HepG2 (cell line): ENCODE results near the gene EIF6. TPM values are rescaled to one million over a fixed set of nuclear protein-coding genes. Genes with fewer than 3 reads are reported as not detected.

Experiments used
- BRCA1 ChIP-seq: sonication (generic); formaldehyde crosslinking; IDR thresholded peaks from 2 replicates; pipeline ENCODE4 v1.4.0; 2020; ENCODE audit warnings: missing genetic modification reagents
- CTCF ChIP-seq: sonication (generic); formaldehyde crosslinking; IDR thresholded peaks from 2 replicates; pipeline ENCODE4 v1.5.0; 2020; ENCODE audit warnings: mild to moderate bottlenecking, missing genetic modification reagents, moderate library complexity
- GFI1 ChIP-seq: sonication (generic); formaldehyde crosslinking; IDR thresholded peaks from 2 replicates; pipeline ENCODE4 v1.5.0; 2020; ENCODE audit warnings: missing genetic modification reagents, mild to moderate bottlenecking, borderline replicate concordance
- IKZF1 ChIP-seq: fragments of 450-650 bp; IDR thresholded peaks from 2 replicates; pipeline ENCODE4 v1.7.1; 2016
- KLF12 ChIP-seq: sonication (generic); formaldehyde crosslinking; IDR thresholded peaks from 2 replicates; pipeline ENCODE4 v1.4.0; 2020; ENCODE audit warnings: missing genetic modification reagents, borderline replicate concordance
- MBNL3 ChIP-seq: fragments of 250-450 bp; sonication (Bioruptor Pico); conservative IDR thresholded peaks from 2 replicates; pipeline ENCODE4 v1.8.0; 2022; ENCODE audit warnings: mild to moderate bottlenecking, inconsistent platforms
- MTF2 ChIP-seq: sonication (generic); formaldehyde crosslinking; IDR thresholded peaks from 2 replicates; pipeline ENCODE4 v1.5.0; 2020; ENCODE audit warnings: missing genetic modification reagents, borderline replicate concordance
- MXD4 ChIP-seq: IDR thresholded peaks from 2 replicates; pipeline ENCODE4 v1.6.1; 2016; ENCODE audit warnings: mild to moderate bottlenecking, missing biosample characterization, missing genetic modification reagents
- RERE ChIP-seq: IDR thresholded peaks from 2 replicates; pipeline ENCODE4 v1.6.1; 2016; ENCODE audit warnings: low read depth, missing genetic modification reagents, missing compliant biosample characterization
- ZFP36L2 ChIP-seq: sonication (generic); formaldehyde crosslinking; IDR thresholded peaks from 2 replicates; pipeline ENCODE4 v1.4.0; 2020; ENCODE audit warnings: missing genetic modification reagents
- polyA plus RNA-seq, 8 experiments: library from polyadenylated mRNA; depleted of rRNA in 3 of 8; stranded (reverse) in 7 of 8; unstranded in 1 of 8; fragments of >200 nt; fragmentation: Illumina TruSeq in 4 of 8; extraction: Trizol in 4 of 8; gene quantifications; 2 replicates each; pipeline versions ENCODE4 v1.2.1 to v1.2.3, GENCODE V29; 2011 to 2016; ENCODE audit warnings: low read depth in 4 of 8, missing spikeins in 1 of 8, mixed read lengths in 1 of 8; ENCODE audit not compliant: insufficient read depth in 1 of 8
- total RNA-seq, 5 experiments: library from RNA; depleted of rRNA; stranded (reverse); fragments of >200 nt; fragmentation: Illumina TruSeq; extraction: Trizol; gene quantifications; 2 replicates each; pipeline ENCODE4 v1.2.3, GENCODE V29; 2016; ENCODE audit warnings: low read depth in 1 of 5
- TF ChIP-seq, protein P1 (sequence below): sonication (generic); formaldehyde crosslinking; IDR thresholded peaks from 2 replicates; pipeline ENCODE4 v1.8.1; 2023; ENCODE audit warnings: mild to moderate bottlenecking, missing genetic modification reagents
- TF ChIP-seq, protein P2 (sequence below): IDR thresholded peaks from 2 replicates; pipeline ENCODE4 v1.6.1; 2012; ENCODE audit warnings: inconsistent platforms
- TF ChIP-seq, protein P3 (sequence below): sonication (generic); formaldehyde crosslinking; IDR thresholded peaks from 2 replicates; pipeline ENCODE4 v1.5.1; 2020; ENCODE audit warnings: mild to moderate bottlenecking, missing genetic modification reagents, moderate library complexity

EIF6 gene
- total and polyA plus RNA-seq, 2 of the 13 experiments (the other 11 are each of a cell fraction or from before 2014, with no cell fraction given): 462 to 466 TPM

DNA sequence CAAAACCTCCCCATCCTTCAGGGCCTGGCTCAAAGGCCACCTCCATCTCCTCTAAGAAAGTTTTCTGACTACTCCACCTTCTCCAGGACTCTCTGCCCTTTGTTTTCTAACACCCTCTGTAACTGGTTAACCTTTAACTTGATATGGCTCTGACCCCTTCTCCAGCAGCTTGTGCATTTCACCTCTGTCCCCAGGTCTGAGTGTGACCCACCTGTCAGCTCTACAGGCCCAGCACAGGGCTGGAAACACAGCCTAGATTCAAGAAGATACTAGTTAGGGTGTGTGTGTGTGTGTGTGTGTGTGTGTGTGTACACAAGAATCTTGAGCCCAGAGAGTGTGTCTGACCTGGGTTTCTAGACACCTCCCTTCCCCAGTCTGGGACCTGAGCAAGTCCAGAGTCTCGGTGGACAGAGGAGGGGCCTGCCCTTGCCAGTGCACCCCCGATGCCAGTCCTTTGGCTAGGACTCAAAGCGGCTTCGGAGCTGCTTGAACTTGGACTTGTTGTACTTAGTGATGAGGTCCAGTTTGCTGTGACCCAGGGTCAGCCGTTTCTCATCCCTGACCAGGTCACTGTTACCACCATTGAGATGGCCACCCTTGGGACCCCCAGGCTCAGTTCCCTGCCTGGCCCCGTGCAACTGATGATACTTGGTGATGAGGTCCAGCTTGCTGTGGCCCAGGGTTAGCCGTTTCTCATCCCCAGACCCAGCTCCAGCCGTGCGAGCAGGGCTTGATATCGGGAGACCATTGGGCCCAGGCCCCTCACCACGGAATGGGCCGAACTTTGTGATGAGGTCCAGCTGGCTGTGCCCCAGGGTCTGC lies 1.7 kb upstream of the EIF6 start (continued):
- TF ChIP-seq RERE (CRISPR knock-in tag): no peak
- TF ChIP-seq IKZF1: no peak
- no peak for TF ChIP-seq MBNL3 (CRISPR knock-in tag)
- peak; percentile 40; the same call in 1 of the 2 replicates for TF ChIP-seq GFI1 (CRISPR knock-in tag)
- 0 out of 2 replicates have a peak, but pooled peaks have one; percentile 26 for TF ChIP-seq CTCF
- TF ChIP-seq MXD4 (CRISPR knock-in tag): no peak
- TF ChIP-seq, protein P1, sequence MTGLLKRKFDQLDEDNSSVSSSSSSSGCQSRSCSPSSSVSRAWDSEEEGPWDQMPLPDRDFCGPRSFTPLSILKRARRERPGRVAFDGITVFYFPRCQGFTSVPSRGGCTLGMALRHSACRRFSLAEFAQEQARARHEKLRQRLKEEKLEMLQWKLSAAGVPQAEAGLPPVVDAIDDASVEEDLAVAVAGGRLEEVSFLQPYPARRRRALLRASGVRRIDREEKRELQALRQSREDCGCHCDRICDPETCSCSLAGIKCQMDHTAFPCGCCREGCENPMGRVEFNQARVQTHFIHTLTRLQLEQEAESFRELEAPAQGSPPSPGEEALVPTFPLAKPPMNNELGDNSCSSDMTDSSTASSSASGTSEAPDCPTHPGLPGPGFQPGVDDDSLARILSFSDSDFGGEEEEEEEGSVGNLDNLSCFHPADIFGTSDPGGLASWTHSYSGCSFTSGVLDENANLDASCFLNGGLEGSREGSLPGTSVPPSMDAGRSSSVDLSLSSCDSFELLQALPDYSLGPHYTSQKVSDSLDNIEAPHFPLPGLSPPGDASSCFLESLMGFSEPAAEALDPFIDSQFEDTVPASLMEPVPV: peak; percentile 80; the same call in 1 of the 2 replicates
- no peak for TF ChIP-seq ZFP36L2
- TF ChIP-seq, protein P2, sequence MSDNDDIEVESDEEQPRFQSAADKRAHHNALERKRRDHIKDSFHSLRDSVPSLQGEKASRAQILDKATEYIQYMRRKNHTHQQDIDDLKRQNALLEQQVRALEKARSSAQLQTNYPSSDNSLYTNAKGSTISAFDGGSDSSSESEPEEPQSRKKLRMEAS: peak; percentile 65; the same call in 1 of the 2 replicates
- no peak for TF ChIP-seq BRCA1
- TF ChIP-seq, protein P3, sequence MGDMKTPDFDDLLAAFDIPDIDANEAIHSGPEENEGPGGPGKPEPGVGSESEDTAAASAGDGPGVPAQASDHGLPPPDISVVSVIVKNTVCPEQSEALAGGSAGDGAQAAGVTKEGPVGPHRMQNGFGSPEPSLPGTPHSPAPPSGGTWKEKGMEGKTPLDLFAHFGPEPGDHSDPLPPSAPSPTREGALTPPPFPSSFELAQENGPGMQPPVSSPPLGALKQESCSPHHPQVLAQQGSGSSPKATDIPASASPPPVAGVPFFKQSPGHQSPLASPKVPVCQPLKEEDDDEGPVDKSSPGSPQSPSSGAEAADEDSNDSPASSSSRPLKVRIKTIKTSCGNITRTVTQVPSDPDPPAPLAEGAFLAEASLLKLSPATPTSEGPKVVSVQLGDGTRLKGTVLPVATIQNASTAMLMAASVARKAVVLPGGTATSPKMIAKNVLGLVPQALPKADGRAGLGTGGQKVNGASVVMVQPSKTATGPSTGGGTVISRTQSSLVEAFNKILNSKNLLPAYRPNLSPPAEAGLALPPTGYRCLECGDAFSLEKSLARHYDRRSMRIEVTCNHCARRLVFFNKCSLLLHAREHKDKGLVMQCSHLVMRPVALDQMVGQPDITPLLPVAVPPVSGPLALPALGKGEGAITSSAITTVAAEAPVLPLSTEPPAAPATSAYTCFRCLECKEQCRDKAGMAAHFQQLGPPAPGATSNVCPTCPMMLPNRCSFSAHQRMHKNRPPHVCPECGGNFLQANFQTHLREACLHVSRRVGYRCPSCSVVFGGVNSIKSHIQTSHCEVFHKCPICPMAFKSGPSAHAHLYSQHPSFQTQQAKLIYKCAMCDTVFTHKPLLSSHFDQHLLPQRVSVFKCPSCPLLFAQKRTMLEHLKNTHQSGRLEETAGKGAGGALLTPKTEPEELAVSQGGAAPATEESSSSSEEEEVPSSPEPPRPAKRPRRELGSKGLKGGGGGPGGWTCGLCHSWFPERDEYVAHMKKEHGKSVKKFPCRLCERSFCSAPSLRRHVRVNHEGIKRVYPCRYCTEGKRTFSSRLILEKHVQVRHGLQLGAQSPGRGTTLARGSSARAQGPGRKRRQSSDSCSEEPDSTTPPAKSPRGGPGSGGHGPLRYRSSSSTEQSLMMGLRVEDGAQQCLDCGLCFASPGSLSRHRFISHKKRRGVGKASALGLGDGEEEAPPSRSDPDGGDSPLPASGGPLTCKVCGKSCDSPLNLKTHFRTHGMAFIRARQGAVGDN (CRISPR knock-in tag): peak; percentile 70
- no peak for TF ChIP-seq KLF12 (CRISPR knock-in tag)
- TF ChIP-seq MTF2 (CRISPR knock-in tag): peak; percentile 69; the same call in 1 of the 2 replicates
